ENCODE measurements around the gene WNT3A. TPM values are rescaled to one million over a fixed set of nuclear protein-coding genes. Genes with fewer than 3 reads are reported as not detected.

The WNT3A gene
- total and polyA plus RNA-seq, 3 experiments from 2014 or later: not detected

- H3K27ac Mint-ChIP-seq: peak overlapping the region; percentile 90 to 99 (median 95)
- peaks cover 0 to 67% (median 8%) of the 10 kb centered on the region in 3 donors for H3K36me3 Mint-ChIP-seq
- ChIA-PET POLR2A (no interaction called here), CTCF (no interaction called here)
- no peak overlapping the region for H3K27ac ChIP-seq (ENCODE audit: low read depth, low read length)
- no peaks in the 10 kb centered on the region for H3K9me3 Mint-ChIP-seq
- peaks cover 21% of the 10 kb centered on the region for H3K36me3 ChIP-seq (ENCODE audit: insufficient read depth, low read length)
- H3K27me3 ChIP-seq (ENCODE audit: insufficient read depth, low read length, poor library complexity, severe bottlenecking): no peaks in the 10 kb centered on the region
- H3K4me1 ChIP-seq (ENCODE audit: insufficient read depth, low read length): peaks cover 88% of the 10 kb centered on the region
- H3K27me3 Mint-ChIP-seq: peaks cover 0 to 3% of the 10 kb centered on the region in 2 donors
- no peaks in the 10 kb centered on the region for H3K9me3 ChIP-seq (ENCODE audit: low read length)
- peaks cover 89 to 96% (median 94%) of the 10 kb centered on the region in 3 donors for H3K4me1 Mint-ChIP-seq
- peak overlapping the region; percentile 17 for H3K4me3 ChIP-seq (ENCODE audit: low read length)
- DNase-seq: peak in 1 of 5 donors; percentile 25
- H3K4me3 Mint-ChIP-seq: peak overlapping the region; percentile 73 to 98 (median 85)
Measured at GRCh38 chr1:228087771-228088251, 81.0 kb downstream of the WNT3A start.

GRCh38 chr1:228088586-228089498 is 82.0 kb downstream of the WNT3A start:
- Histone ChIP-seq H3K4me3 (ENCODE audit: low read length) (peak overlapping the region; percentile 30), H3K36me3 (ENCODE audit: insufficient read depth, low read length) (peaks cover 19% of the 10 kb centered on the region), H3K27ac (ENCODE audit: low read depth, low read length) (no peak overlapping the region), H3K4me1 (ENCODE audit: insufficient read depth, low read length) (peaks cover 88% of the 10 kb centered on the region), H3K9me3 (ENCODE audit: low read length) (no peaks in the 10 kb centered on the region), H3K27me3 (ENCODE audit: insufficient read depth, low read length, poor library complexity, severe bottlenecking) (no peaks in the 10 kb centered on the region)
- CTCF ChIA-PET: interaction anchor here (1.7 kb wide), 1 partner anchor 21 kb away, joined by 3 read pairs; no protein-coding TSS in a partner anchor
- H3K36me3 Mint-ChIP-seq: peaks cover 0 to 60% (median 8%) of the 10 kb centered on the region in 3 donors
- H3K27ac Mint-ChIP-seq: peak overlapping the region; percentile 83 to 99 (median 95)
- H3K4me1 Mint-ChIP-seq: peaks cover 88 to 96% (median 89%) of the 10 kb centered on the region in 3 donors
- POLR2A ChIA-PET: interaction anchor here (0.8 to 0.9 kb wide), 2 partner anchors 9 to 13 kb away, joined by 3 read pairs; no protein-coding TSS in a partner anchor
- no peaks in the 10 kb centered on the region for H3K9me3 Mint-ChIP-seq
- peak in 3 of 5 donors; percentile 35 to 50 (median 36) for DNase-seq
- peaks cover 0 to 3% of the 10 kb centered on the region in 2 donors for H3K27me3 Mint-ChIP-seq
- H3K4me3 Mint-ChIP-seq: peak overlapping the region; percentile 78 to 96 (median 84)

- H3K36me3 ChIP-seq (ENCODE audit: insufficient read depth, low read length): peaks cover 19% of the 10 kb centered on the region
- DNase-seq: peak in 1 of 5 donors; percentile 40
- Mint-ChIP-seq H3K27me3 (peaks cover 0 to 3% of the 10 kb centered on the region in 2 donors), H3K27ac (peak overlapping the region; percentile 83 to 99 (median 95)), H3K4me1 (peaks cover 80 to 96% (median 88%) of the 10 kb centered on the region in 3 donors), H3K9me3 (peaks cover 0 to 6% (median 3%) of the 10 kb centered on the region in 5 donors), H3K36me3 (peaks cover 4 to 59% (median 11%) of the 10 kb centered on the region in 3 donors), H3K4me3 (peak overlapping the region; percentile 78 to 96 (median 84))
- peaks cover 79% of the 10 kb centered on the region for H3K4me1 ChIP-seq (ENCODE audit: insufficient read depth, low read length)
- H3K9me3 ChIP-seq (ENCODE audit: low read length): peaks cover 7% of the 10 kb centered on the region
- H3K4me3 ChIP-seq (ENCODE audit: low read length): peak overlapping the region; percentile 30
- ChIA-PET POLR2A (interaction anchor here (0.8 to 0.9 kb wide), 2 partner anchors 9 to 12 kb away, joined by 3 read pairs; no protein-coding TSS in a partner anchor), CTCF (interaction anchor here (1.7 kb wide), 1 partner anchor 20 kb away, joined by 3 read pairs; no protein-coding TSS in a partner anchor)
- no peaks in the 10 kb centered on the region for H3K27me3 ChIP-seq (ENCODE audit: insufficient read depth, low read length, poor library complexity, severe bottlenecking)
- no peak overlapping the region for H3K27ac ChIP-seq (ENCODE audit: low read depth, low read length)
Measured at GRCh38 chr1:228089519-228090380, 83.0 kb downstream of the WNT3A start.

GRCh38 chr1:228090613-228091081 is 83.8 kb downstream of the WNT3A start:
- ChIA-PET POLR2A (interaction anchor here (0.6 kb wide), 1 partner anchor 38 kb away, joined by 4 read pairs; no protein-coding TSS in a partner anchor), CTCF (interaction anchor here (1.7 kb wide), 1 partner anchor 19 kb away, joined by 3 read pairs; no protein-coding TSS in a partner anchor)
- Mint-ChIP-seq H3K9me3 (peaks cover 0 to 9% (median 6%) of the 10 kb centered on the region in 5 donors), H3K27ac (peak overlapping the region; percentile 23 to 92 (median 81)), H3K4me3 (peak overlapping the region in 6 of 7 donors; percentile 65 to 90 (median 82)), H3K36me3 (peaks cover 9 to 58% (median 14%) of the 10 kb centered on the region in 3 donors), H3K4me1 (peaks cover 80 to 96% (median 88%) of the 10 kb centered on the region in 3 donors), H3K27me3 (peaks cover 0 to 3% of the 10 kb centered on the region in 2 donors)
- Histone ChIP-seq H3K36me3 (ENCODE audit: insufficient read depth, low read length) (peaks cover 19% of the 10 kb centered on the region), H3K4me3 (ENCODE audit: low read length) (no peak overlapping the region), H3K4me1 (ENCODE audit: insufficient read depth, low read length) (peaks cover 75% of the 10 kb centered on the region), H3K27ac (ENCODE audit: low read depth, low read length) (no peak overlapping the region), H3K9me3 (ENCODE audit: low read length) (peaks cover 7% of the 10 kb centered on the region), H3K27me3 (ENCODE audit: insufficient read depth, low read length, poor library complexity, severe bottlenecking) (no peaks in the 10 kb centered on the region)
- DNase-seq: peak in 1 of 5 donors; percentile 35

- Mint-ChIP-seq H3K4me3 (peak overlapping the region; percentile 37 to 90 (median 78)), H3K27me3 (peaks cover 0 to 3% of the 10 kb centered on the region in 2 donors), H3K9me3 (peaks cover 0 to 9% (median 6%) of the 10 kb centered on the region in 5 donors), H3K27ac (peak overlapping the region; percentile 14 to 92 (median 81)), H3K36me3 (peaks cover 9 to 62% (median 16%) of the 10 kb centered on the region in 3 donors), H3K4me1 (peaks cover 81 to 96% (median 88%) of the 10 kb centered on the region in 3 donors)
- no peak overlapping the region for H3K27ac ChIP-seq (ENCODE audit: low read depth, low read length)
- peaks cover 75% of the 10 kb centered on the region for H3K4me1 ChIP-seq (ENCODE audit: insufficient read depth, low read length)
- ChIA-PET POLR2A (interaction anchor here (0.6 kb wide), 1 partner anchor 38 kb away, joined by 4 read pairs; no protein-coding TSS in a partner anchor), CTCF (interaction anchor here (1.7 kb wide), 1 partner anchor 19 kb away, joined by 3 read pairs; no protein-coding TSS in a partner anchor)
- no peak for DNase-seq
- peaks cover 19% of the 10 kb centered on the region for H3K36me3 ChIP-seq (ENCODE audit: insufficient read depth, low read length)
- peaks cover 7% of the 10 kb centered on the region for H3K9me3 ChIP-seq (ENCODE audit: low read length)
- no peak overlapping the region for H3K4me3 ChIP-seq (ENCODE audit: low read length)
- no peaks in the 10 kb centered on the region for H3K27me3 ChIP-seq (ENCODE audit: insufficient read depth, low read length, poor library complexity, severe bottlenecking)
Measured at GRCh38 chr1:228091084-228091483, 84.3 kb downstream of the WNT3A start.

- CTCF ChIA-PET: no interaction called here
- peak overlapping the region; percentile 14 to 92 (median 64) for H3K27ac Mint-ChIP-seq
- Histone ChIP-seq H3K36me3 (ENCODE audit: insufficient read depth, low read length) (peaks cover 23% of the 10 kb centered on the region), H3K9me3 (ENCODE audit: low read length) (peaks cover 7% of the 10 kb centered on the region), H3K27ac (ENCODE audit: low read depth, low read length) (no peak overlapping the region), H3K4me1 (ENCODE audit: insufficient read depth, low read length) (peaks cover 66% of the 10 kb centered on the region), H3K4me3 (ENCODE audit: low read length) (no peak overlapping the region), H3K27me3 (ENCODE audit: insufficient read depth, low read length, poor library complexity, severe bottlenecking) (no peaks in the 10 kb centered on the region)
- H3K36me3 Mint-ChIP-seq: peaks cover 9 to 71% (median 16%) of the 10 kb centered on the region in 3 donors
- peaks cover 0 to 3% of the 10 kb centered on the region in 2 donors for H3K27me3 Mint-ChIP-seq
- POLR2A ChIA-PET: no interaction called here
- DNase-seq: no peak
- peak overlapping the region in 3 of 7 donors; percentile 7 to 83 (median 18) for H3K4me3 Mint-ChIP-seq
- peaks cover 0 to 9% (median 6%) of the 10 kb centered on the region in 5 donors for H3K9me3 Mint-ChIP-seq
- H3K4me1 Mint-ChIP-seq: peaks cover 72 to 93% (median 80%) of the 10 kb centered on the region in 3 donors
Measured at GRCh38 chr1:228092342-228093049, 85.7 kb downstream of the WNT3A start.
